ENCODE measurements around the gene RNF144A. TPM values are rescaled to one million over a fixed set of nuclear protein-coding genes. Genes with fewer than 3 reads are reported as not detected.

The RNF144A gene
- total RNA-seq, 1 experiment from 2014 or later: 13.0 TPM

GRCh38 chr2:6887751-6888192 is 29.4 kb upstream of the RNF144A start:
- Histone ChIP-seq H3K9me3 (ENCODE audit: control insufficient read depth in 1 of 2, insufficient read depth in 1 of 2, low read depth in 1 of 2, low read length in 2 of 2) (no peaks in the 10 kb centered on the region), H3K9me2 (ENCODE audit: insufficient read depth) (no peaks in the 10 kb centered on the region), H3K9ac (ENCODE audit: low read length) (no peak overlapping the region), H4K20me1 (ENCODE audit: insufficient read depth) (no peaks in the 10 kb centered on the region), H3K36me3 (ENCODE audit: control insufficient read depth in 1 of 2, insufficient read depth in 2 of 2, low read length in 2 of 2) (no peaks in the 10 kb centered on the region), H3K4me3 (replicated peaks in 1 of 2; ENCODE audit: low read depth in 1 of 2, low read length in 2 of 2) (no peak overlapping the region), H3K27ac (ENCODE audit: low read depth, low read length) (no peak overlapping the region), H2AFZ (ENCODE audit: low read depth, low read length, poor library complexity, severe bottlenecking) (no peak overlapping the region), H3K79me2 (ENCODE audit: insufficient read depth, low read length) (no peaks in the 10 kb centered on the region), H3K4me1 (ENCODE audit: control insufficient read depth in 1 of 2, insufficient read depth in 2 of 2, low read length in 2 of 2) (no peaks in the 10 kb centered on the region), H3K4me2 (ENCODE audit: low read length) (no peak overlapping the region), H3K27me3 (ENCODE audit: insufficient read depth, low read length) (no peaks in the 10 kb centered on the region; the same call in 1 of the 2 replicates)
- ATAC-seq: no peak
- BruUV-seq (replicated peaks): no TSS peak
- no peak for DNase-seq (ENCODE audit: low read depth, low spot score)
- ChIA-PET RAD21 (ENCODE audit: low non-redundant PET in 1 of 2, low total read pairs in 2 of 2, uncharacterized antibody in 2 of 2, unreplicated experiment in 2 of 2) (no interaction called here), POLR2A (no interaction called here), CTCF (interaction anchor here (1.4 kb wide), 1 partner anchor 10 kb away, joined by 4 read pairs; no protein-coding TSS in a partner anchor)
- intact Hi-C loops (cut with micrococcal nuclease): no loop called here
- TF ChIP-seq EZH2phosphoT487 (IDR thresholded peaks at IDR 0.05; ENCODE audit: borderline replicate concordance) (no peak), RAD21 (IDR thresholded peaks at IDR 0.05; ENCODE audit: low read depth) (no peak)
- TF ChIP-seq, protein P1, sequence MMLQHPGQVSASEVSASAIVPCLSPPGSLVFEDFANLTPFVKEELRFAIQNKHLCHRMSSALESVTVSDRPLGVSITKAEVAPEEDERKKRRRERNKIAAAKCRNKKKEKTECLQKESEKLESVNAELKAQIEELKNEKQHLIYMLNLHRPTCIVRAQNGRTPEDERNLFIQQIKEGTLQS (IDR thresholded peaks at IDR 0.05): no peak
- TF ChIP-seq, protein P2, sequence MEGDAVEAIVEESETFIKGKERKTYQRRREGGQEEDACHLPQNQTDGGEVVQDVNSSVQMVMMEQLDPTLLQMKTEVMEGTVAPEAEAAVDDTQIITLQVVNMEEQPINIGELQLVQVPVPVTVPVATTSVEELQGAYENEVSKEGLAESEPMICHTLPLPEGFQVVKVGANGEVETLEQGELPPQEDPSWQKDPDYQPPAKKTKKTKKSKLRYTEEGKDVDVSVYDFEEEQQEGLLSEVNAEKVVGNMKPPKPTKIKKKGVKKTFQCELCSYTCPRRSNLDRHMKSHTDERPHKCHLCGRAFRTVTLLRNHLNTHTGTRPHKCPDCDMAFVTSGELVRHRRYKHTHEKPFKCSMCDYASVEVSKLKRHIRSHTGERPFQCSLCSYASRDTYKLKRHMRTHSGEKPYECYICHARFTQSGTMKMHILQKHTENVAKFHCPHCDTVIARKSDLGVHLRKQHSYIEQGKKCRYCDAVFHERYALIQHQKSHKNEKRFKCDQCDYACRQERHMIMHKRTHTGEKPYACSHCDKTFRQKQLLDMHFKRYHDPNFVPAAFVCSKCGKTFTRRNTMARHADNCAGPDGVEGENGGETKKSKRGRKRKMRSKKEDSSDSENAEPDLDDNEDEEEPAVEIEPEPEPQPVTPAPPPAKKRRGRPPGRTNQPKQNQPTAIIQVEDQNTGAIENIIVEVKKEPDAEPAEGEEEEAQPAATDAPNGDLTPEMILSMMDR (IDR thresholded peaks at IDR 0.05 in 2 of 3, conservative IDR thresholded peaks at IDR 0.05 in 1 of 3; ENCODE audit: borderline replicate concordance in 1 of 3, insufficient read depth in 1 of 3, low read depth in 2 of 3, low read length in 2 of 3): no peak

DNA sequence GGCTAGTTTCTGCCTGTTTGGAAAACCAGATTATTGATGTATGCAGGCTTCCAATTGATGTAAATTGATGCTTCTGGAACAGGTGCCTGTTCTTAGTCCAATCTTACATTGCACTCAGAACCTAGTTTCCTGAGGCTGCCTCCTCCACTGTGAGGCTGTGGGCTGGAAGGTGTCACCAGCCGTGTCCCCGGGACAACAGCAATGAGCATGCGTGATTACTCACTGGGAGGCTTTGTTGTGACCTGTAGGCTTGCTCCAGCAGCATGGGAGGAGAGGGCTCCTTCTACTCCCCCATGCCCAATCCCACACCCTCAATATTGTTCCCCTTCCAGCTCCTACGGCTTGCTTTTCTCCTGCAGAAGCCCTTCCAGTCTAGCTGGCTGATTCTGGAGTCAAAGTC is 28.5 kb upstream of the RNF144A start:
- no peaks in the 10 kb centered on the region for H3K4me1 ChIP-seq (ENCODE audit: control insufficient read depth in 1 of 2, insufficient read depth in 2 of 2, low read length in 2 of 2)
- ATAC-seq (no peak), DNase-seq (ENCODE audit: low read depth, low spot score) (no peak)
- RAD21 ChIA-PET (ENCODE audit: low non-redundant PET in 1 of 2, low total read pairs in 2 of 2, uncharacterized antibody in 2 of 2, unreplicated experiment in 2 of 2): no interaction called here
- H3K9me2 ChIP-seq (ENCODE audit: insufficient read depth): no peaks in the 10 kb centered on the region
- H3K4me3 ChIP-seq (replicated peaks in 1 of 2; ENCODE audit: low read depth in 1 of 2, low read length in 2 of 2): no peak overlapping the region
- H3K9ac ChIP-seq (ENCODE audit: low read length): no peak overlapping the region
- H3K27ac ChIP-seq (ENCODE audit: low read depth, low read length): no peak overlapping the region
- no peaks in the 10 kb centered on the region for H3K36me3 ChIP-seq (ENCODE audit: control insufficient read depth in 1 of 2, insufficient read depth in 2 of 2, low read length in 2 of 2)
- H3K79me2 ChIP-seq (ENCODE audit: insufficient read depth, low read length): no peaks in the 10 kb centered on the region
- POLR2A ChIA-PET: no interaction called here
- no peak overlapping the region for H3K4me2 ChIP-seq (ENCODE audit: low read length)
- intact Hi-C loops (cut with micrococcal nuclease): no loop called here
- H3K9me3 ChIP-seq (ENCODE audit: control insufficient read depth in 1 of 2, insufficient read depth in 1 of 2, low read depth in 1 of 2, low read length in 2 of 2): no peaks in the 10 kb centered on the region
- CTCF ChIA-PET: interaction anchor here (1.4 kb wide), 1 partner anchor 9 kb away, joined by 4 read pairs; no protein-coding TSS in a partner anchor
- no TSS peak for BruUV-seq (replicated peaks)
- H2AFZ ChIP-seq (ENCODE audit: low read depth, low read length, poor library complexity, severe bottlenecking): no peak overlapping the region
- H3K27me3 ChIP-seq (ENCODE audit: insufficient read depth, low read length): no peaks in the 10 kb centered on the region; the same call in 1 of the 2 replicates
- no peaks in the 10 kb centered on the region for H4K20me1 ChIP-seq (ENCODE audit: insufficient read depth)
- TF ChIP-seq SIN3A (IDR thresholded peaks at IDR 0.05; ENCODE audit: low read depth) (no peak), JUND (IDR thresholded peaks at IDR 0.05) (no peak), FOSL1 (IDR thresholded peaks at IDR 0.05; ENCODE audit: low read depth) (no peak), CBX3 (IDR thresholded peaks at IDR 0.05; ENCODE audit: low read depth) (no peak), CEBPB (IDR thresholded peaks at IDR 0.05; ENCODE audit: low read depth) (no peak), EZH2phosphoT487 (IDR thresholded peaks at IDR 0.05; ENCODE audit: borderline replicate concordance) (no peak), SRF (IDR thresholded peaks at IDR 0.05; ENCODE audit: low read depth) (no peak), YY1 (IDR thresholded peaks at IDR 0.05; ENCODE audit: extremely low read depth, insufficient replicate concordance, low read depth, low read length) (no peak), POLR2AphosphoS5 (IDR thresholded peaks at IDR 0.05; ENCODE audit: low read depth, low read length) (no peak), MAX (IDR thresholded peaks at IDR 0.05) (no peak), TCF7L2 (IDR thresholded peaks at IDR 0.05; ENCODE audit: borderline replicate concordance, extremely low read depth, insufficient read depth, insufficient read length) (no peak)
- TF ChIP-seq, protein P1 (IDR thresholded peaks at IDR 0.05): no peak
- TF ChIP-seq, protein P3, sequence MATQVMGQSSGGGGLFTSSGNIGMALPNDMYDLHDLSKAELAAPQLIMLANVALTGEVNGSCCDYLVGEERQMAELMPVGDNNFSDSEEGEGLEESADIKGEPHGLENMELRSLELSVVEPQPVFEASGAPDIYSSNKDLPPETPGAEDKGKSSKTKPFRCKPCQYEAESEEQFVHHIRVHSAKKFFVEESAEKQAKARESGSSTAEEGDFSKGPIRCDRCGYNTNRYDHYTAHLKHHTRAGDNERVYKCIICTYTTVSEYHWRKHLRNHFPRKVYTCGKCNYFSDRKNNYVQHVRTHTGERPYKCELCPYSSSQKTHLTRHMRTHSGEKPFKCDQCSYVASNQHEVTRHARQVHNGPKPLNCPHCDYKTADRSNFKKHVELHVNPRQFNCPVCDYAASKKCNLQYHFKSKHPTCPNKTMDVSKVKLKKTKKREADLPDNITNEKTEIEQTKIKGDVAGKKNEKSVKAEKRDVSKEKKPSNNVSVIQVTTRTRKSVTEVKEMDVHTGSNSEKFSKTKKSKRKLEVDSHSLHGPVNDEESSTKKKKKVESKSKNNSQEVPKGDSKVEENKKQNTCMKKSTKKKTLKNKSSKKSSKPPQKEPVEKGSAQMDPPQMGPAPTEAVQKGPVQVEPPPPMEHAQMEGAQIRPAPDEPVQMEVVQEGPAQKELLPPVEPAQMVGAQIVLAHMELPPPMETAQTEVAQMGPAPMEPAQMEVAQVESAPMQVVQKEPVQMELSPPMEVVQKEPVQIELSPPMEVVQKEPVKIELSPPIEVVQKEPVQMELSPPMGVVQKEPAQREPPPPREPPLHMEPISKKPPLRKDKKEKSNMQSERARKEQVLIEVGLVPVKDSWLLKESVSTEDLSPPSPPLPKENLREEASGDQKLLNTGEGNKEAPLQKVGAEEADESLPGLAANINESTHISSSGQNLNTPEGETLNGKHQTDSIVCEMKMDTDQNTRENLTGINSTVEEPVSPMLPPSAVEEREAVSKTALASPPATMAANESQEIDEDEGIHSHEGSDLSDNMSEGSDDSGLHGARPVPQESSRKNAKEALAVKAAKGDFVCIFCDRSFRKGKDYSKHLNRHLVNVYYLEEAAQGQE (IDR thresholded peaks at IDR 0.05; ENCODE audit: low read depth): no peak

Data from HCT116 (cell line).